ENCODE results near the gene GOLGA8R.
"Not testable (repeated sequence)": the region's sequence is repeated elsewhere in the genome, so short reads cannot be mapped to it uniquely, and the experiment has no call there.

DNA sequence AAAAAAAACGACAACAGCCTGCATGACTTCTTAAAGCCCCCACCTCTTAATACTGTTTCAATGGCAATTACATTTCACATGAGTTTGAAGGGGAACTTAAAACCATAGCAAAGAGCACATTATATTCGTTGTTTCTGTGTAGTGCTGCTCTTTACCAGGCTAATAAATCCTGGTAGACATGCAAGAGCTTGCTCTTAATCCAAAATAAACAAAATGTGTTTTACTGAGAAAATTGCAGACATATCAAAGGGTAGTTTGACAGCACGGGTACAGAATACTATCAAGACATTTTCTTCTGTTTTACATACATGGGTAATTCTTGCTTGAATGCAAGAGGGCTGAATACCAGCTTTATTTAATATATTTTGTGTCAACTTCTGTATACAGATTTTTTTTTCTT, 24.3 kb upstream of the GOLGA8R start:
- TF ChIP-seq, protein P1, sequence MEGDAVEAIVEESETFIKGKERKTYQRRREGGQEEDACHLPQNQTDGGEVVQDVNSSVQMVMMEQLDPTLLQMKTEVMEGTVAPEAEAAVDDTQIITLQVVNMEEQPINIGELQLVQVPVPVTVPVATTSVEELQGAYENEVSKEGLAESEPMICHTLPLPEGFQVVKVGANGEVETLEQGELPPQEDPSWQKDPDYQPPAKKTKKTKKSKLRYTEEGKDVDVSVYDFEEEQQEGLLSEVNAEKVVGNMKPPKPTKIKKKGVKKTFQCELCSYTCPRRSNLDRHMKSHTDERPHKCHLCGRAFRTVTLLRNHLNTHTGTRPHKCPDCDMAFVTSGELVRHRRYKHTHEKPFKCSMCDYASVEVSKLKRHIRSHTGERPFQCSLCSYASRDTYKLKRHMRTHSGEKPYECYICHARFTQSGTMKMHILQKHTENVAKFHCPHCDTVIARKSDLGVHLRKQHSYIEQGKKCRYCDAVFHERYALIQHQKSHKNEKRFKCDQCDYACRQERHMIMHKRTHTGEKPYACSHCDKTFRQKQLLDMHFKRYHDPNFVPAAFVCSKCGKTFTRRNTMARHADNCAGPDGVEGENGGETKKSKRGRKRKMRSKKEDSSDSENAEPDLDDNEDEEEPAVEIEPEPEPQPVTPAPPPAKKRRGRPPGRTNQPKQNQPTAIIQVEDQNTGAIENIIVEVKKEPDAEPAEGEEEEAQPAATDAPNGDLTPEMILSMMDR (IDR thresholded peaks at IDR 0.05): not testable (repeated sequence)
- TF ChIP-seq POLR2A (IDR thresholded peaks at IDR 0.05): not testable (repeated sequence)
